AG08395 (cell line): Measurements from ENCODE around the gene LPXN.

Experiments used
- DNase-seq: peaks from one replicate; pipeline ENCODE4 v3.0.0; 2012; ENCODE audit warnings: mixed read lengths, low spot score

The LPXN gene

DNA sequence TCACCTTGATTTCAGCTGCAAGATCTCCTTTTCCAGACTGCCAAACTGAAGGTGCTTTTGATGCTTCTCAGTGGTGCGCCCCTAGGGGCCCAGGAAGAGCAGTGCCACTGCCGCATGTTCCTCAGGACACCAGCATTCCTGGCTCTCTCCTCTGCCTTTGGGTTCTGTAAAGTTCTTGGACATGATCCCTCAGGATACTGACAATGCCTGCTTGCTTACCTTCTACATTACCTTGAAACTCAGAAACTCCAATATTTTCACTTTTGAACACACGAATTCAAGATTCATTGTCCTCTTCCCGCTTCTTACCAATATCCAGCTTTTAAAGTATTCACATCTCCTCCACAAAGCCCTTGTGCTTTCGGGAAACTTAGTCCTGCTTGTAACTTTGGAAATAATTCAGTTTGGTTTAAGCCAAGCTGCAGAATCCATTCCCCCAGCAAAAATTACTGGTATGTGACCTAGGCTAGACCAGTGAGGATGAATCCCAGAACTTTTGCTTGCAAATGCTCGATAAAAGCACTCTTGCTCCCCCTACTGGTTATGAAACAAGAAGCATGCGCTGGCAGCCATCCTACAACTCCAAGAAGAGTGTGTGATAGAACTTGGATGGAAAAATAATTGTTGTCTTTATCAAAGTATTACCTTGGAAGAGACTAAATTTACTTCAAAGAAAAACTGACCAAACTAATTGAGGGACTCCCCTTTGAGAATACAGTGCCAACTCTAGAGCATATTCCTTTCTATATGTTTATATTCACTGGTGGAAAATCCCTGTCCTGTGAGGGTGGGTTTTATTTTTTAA is 51.2 kb downstream of the LPXN start:
- DNase-seq, result peak; percentile 84

DNA sequence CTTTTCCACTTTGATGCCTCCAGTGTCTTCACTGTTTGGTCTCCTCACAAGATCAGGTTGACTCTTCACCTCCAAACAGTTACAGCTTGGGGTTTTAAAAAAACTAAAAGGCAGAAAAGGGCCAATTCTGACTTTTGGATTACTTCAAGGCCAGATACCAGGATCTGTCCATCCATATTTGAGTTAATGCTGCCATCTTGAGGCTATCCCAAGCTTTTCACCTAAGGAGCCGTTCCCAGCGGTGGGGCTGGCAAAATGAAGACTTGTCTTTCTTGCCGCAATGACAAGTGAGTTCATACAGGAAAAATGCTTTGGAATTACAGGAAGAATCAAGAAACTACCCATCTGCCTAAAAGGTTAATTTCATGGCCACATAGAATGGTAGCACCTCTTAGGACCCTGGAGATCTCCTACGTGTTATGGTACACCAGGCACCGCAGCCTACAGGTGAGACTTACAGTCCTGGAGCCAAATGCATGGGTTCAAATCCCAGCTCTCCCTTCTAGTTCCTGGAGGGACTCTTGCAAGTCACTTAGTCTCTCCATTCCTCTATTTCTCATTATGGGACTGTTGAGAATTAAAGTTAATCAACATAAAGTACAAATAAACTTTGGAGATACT is 61.8 kb downstream of the LPXN start:
- DNase-seq, result peak; percentile 75

DNA sequence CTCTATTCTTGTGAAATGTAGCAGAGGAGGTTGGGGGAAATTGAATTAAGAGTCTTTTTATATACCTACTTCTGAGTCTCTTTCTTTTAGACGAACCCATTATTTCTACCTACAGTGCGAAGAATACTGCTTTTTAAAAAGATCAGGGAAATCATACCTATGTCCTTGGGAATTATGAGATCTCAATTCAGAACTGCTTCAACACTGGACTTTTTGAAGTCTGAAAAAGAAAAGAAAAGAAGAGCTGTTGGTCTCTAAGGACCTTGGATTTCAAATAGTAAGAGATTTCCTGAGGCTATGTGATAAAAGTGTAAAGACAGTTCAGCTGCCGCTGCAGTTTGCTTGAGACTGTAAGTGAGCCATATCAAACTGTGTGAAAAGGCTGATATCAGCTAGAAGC is 64.0 kb downstream of the LPXN start:
- DNase-seq, result no peak

DNA sequence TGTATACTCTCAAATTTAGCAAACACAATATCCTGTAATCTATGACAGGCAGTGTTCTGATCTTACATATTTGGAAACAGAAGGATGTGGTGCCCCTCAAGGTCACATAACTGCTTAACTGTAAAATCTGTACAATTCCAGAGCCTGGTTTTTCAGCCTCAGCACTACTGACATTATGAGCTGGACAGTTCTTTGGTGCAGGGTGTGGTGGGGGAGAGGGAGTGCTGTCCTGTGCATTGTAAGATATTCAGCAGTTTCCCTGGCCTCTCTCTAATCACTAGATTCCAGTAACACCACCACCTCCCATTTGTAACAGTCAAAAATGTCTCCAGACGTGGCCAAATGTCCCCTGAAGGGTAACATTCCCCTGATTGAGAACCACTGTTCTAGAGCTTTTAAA is 65.9 kb downstream of the LPXN start:
- no peak for DNase-seq

DNA sequence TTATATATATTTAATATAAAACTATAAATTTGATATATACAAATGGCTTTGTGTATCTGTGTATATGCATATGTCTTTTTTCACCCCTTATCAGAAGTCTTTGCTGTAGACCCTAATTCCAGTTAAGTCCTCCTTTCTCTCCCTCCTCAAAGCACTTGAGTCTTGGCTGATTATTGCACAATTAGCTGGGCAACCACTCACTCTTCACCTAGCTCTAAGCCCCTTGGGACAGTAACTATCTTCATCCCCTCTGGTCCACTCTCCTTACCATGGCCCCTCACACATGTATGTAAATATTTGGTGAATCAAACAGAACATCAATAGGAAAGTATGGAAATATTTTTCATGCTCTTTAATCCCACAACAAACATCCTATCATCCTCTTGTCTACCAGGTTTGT is 66.8 kb downstream of the LPXN start:
- DNase-seq, result no peak

DNA sequence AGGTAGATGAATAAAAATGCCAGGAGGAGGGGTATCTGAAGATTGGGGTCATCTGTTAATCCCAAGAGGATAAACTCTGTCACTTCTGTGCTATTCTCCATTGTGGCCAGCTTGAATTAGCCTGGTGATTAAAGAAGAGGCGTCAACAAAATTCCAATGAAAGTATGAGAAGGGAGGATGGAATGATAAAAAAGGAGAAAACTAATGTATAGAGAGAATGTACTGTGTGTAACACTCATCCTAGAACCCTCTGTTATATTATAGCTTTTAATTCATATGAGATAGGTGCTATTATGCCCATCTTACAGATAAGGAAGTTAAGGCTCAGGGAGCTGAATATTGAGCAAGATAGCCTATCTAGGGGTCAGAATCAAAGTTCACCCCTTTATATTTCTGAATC is 67.7 kb downstream of the LPXN start, which contains the start of gene OR5B21:
OR5B21 (minus strand) TSS at position 101 of the 400 bp plus-strand sequence; CDS start at position 101, 0 bp downstream.
- no peak for DNase-seq

DNA sequence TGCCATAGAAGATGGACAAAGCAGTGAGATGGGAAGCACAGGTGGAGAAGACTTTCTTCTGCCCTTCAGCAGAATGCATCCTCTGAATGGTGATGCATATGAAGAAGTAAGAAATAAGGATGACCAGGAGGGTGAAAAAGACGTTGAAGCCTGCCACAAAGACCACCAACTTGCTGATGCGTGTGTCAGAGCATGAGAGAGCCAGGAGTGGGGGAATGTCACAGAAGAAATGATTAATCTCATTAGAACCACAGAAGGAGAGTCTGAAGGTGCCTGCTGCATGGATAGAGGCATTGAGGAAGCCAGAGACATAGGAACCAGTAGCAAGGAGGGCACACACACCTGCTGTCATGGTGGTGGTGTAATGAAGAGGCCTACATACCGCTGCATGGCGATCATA is 68.3 kb downstream of the LPXN start:
- DNase-seq, result no peak

DNA sequence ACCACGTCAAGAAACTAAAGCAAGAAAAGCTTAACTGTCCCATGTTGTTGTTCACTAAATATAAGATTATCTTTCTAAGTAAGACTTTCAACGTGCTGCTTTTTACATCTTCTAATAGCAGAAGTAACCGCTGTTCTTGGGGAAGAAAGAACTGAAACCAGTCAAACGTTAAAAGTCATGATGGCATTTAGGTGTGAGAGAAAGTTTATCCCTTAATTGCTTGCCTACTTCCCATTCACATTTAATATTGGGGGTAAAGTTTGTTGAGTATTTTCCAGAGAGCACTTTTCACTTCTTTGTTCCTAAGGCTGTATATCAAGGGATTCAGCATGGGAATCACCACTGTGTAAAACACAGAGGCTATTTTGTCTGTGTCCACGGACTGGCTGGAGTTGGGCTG is 68.7 kb downstream of the LPXN start:
- no peak for DNase-seq

DNA sequence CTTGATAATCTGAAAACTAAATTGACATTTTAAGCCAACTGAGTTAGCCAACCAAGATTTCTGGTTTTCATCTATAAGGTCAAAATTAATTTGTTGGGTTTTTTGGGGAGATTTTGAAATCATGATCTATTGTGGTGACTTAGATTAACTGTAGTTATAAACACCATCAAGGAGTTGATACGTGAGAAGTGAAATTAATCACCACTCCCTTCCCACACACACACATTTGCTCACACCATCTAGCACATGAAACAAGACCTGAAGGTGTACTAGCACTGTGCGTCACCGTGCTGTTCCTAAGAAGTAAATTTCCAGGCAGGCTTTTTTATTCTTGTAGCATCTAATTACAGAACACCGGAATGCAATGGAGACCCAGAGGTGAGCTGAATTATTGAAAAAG is 69.8 kb downstream of the LPXN start:
- DNase-seq, result no peak

DNA sequence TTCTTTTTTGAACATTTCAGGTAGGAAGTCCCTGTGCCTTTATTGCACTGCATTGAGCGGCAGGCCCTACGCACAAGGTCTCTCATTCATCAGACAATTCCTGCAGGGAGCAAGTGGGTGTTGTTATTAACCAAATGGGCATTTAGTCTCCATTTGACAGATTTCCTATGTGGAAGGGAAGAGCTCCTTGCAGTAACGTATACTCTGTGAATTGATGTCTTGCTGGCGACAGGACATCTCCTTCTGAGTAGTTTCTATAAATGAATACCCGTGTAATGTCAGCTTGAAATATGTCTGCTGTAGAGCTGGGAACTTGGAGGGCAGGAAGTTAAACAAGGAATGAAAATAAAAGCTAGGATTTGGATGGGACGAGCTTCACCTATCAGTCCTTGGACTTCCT is 71.4 kb downstream of the LPXN start:
- no peak for DNase-seq

DNA sequence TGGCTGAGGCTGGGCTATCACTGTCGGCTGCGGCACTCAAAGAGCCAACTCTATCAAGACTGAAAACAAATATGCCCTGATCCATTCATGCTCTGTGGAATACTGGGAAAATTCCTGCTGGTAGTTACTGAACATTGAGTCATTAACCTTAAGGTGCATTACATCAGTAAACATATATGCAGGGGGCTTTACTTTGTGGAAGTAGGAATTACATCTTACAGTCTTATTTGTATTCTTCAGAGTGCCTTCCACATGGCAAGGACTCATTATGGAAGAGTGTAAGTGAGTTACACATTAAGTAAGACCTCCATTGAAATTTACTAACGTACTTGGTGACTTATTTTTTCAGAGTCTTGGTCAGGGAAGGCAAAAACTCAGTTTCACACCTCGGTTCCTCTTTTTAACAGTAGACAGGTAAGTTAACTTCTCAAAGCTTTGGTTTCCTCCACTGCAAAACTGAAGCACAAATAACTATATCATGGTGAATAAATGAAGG is 72.2 kb downstream of the LPXN start:
- no peak for DNase-seq

DNA sequence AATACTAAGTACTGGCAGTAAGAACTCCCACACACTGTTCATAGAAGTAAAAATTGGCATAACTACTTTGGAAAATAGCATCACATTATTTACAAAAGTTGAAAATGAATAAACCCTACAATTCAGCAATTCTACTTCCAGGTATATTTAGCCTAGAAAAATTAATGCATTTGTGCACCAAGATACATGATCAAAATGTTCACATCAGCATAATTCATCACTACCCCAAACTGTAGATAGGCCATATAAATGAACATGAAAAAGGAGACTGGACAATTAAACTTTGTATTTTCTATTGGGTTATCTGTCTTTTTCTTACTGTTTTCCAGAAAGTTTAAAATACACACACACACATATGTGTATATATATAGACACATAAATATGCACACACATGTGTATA is 73.7 kb downstream of the LPXN start:
- no peak for DNase-seq

DNA sequence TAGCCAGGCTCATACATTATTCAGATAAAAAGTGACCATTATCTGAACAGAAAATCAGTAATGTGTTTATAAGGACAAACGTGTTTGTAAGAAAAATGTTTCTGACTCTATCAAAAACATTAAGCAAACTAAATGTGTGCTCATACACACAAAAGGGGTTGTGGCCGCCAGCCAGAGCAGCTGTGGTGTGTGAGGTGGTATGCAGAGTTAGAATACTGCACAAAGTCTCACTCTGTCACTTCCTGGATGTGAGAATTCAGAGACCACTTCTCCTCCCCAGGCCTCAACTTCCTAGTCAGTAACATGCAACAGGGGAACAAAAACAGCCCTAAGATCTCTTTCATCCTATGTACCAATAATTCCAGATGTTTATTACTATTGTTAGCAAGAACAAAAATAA is 77.2 kb downstream of the LPXN start:
- no peak for DNase-seq

DNA sequence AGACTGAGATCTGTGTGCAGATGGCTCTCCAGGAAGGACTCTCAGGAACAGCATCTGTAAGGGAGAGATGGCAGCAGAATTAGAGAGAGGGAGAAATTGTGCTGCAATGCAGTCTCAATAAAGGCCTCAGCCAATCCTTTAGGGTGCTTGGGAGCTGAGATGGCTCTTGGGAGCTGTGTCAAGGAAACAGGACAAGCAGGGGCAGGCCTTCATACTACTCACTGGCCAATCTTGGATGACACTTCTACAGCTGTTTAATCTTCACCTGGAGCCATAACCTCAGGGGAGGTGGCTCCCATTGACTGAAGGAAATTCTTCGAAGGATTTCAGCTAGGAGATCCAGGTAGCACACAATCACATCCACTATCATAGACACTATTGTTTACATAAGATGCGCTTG is 77.7 kb downstream of the LPXN start:
- DNase-seq, result no peak

DNA sequence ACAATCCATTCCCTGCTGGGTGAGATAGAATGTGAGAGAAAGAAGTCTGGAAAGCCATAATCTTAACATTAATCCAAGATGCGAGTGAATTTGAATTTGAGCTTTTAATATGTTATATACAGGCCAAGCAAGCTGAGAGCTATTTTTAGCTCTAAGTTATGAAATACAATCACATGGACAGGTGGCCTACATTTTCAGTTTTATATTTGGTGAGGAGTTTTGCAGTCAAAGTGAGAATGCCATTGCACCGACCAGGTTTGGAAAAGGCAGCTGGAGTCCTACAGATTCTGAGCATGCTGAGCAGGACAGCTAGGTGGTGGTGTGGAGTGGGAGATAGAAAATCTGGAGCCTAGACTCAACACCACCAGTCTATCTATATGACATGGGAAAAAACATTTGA is 79.8 kb downstream of the LPXN start:
- DNase-seq, result no peak

DNA sequence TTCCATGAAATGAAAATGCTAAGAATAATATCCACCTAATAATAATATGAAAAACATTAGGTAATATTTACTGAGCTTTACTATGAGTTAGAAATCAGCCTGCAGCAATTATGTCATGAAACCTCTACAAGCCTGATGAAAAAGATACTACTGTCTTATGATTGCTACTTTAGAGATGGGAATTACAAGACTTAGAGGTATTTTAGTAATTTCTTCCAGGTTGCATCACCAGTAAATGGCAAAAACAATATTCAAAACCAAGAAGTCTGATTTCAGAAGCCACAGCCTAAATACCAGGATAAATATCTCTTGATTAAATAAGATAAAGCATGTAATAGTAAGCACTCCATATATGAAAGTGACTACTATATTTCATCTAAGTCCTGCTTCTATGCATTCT is 81.6 kb downstream of the LPXN start:
- DNase-seq, result no peak

DNA sequence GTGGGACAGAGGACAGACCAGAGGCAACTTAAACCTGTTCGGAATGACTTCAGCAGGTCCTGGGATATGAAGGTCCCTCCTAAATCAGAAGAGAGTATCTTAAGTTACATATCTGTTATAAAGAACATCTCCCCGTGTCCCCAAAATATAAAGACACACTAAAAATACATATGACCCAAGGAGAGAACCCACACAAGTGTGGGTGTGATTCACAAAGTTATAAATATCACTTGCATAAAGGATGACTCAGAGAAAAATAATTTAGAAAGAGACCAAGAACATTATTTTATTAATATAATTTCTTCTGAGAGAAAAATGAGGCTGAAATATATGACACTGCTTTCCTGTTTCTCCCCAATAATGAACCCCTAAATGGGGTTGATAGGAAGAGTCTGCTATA is 82.0 kb downstream of the LPXN start:
- peak; percentile 4 for DNase-seq

DNA sequence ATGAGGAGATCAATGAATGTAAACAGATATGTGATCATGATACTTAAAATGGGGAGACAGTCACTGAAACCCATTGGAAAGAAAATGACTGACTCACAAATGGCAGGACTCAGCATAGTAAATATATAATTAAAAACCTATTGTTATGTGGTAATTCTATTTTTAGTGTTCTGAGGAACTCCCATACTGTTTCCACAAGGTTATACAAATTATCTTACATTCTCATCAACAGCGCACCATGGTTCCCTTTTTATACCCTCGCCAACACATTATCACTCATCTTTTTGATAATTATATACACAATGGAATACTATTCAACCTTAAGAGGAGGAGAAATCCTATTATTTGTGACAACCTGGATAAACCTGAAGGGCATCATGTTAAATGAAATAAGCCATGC is 84.8 kb downstream of the LPXN start:
- DNase-seq, result no peak

DNA sequence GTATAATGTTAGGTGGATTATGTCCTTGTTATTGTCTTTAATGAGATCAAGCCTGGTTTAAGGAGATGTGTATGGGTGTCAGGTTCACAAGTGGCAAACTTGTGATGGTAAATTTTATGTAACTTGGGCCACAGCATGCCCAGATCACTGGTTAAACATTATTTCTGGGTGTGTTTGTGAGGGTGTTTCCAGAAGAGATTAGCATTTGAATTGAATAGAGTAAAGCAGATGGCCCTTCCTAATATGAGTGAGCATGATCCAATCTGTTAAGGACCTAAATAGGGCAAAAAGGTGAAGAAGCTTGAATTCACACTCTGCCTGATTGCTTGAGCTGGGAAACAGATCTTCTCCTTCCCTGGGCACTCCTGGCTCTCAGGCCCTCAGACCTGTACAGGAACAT is 88.5 kb downstream of the LPXN start:
- DNase-seq, result no peak

DNA sequence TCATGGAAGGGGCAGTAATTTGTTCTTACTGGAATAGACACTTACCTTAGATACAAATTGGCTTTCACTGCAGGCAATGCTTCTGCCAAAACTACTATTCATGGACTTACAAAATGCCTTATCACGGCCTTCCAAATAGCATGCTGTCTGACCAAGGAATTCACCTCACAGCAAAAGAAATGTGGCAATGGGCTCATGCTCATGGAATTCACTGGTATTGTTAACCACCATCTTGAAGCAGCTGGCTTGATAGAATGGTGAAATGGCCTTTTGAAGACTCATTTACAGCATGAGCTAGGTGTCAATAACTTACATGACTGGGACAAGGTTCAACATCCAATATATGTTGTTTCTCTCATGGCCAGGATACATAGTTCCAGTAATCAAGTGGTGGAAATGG is 89.7 kb downstream of the LPXN start:
- DNase-seq, result no peak
